Glomerular endothelial cell (primary cell): ENCODE results near the gene NEBL. TPM values are rescaled to one million over a fixed set of nuclear protein-coding genes. Genes with fewer than 3 reads are reported as not detected.

Source experiments
- DNase-seq: peaks from one replicate; pipeline ENCODE4 v3.0.0-alpha.2; 2011; ENCODE audit warnings: low read depth, low spot score; ENCODE audit errors: extremely low read depth
- total RNA-seq: library from RNA; depleted of rRNA; stranded (reverse); fragments of >200 nt; gene quantifications from 2 replicates; pipeline ENCODE4 v1.2.3, GENCODE V29; 2015

Gene NEBL
- total RNA-seq, 1 donor from 2014 or later, result 0.47 TPM

DNA sequence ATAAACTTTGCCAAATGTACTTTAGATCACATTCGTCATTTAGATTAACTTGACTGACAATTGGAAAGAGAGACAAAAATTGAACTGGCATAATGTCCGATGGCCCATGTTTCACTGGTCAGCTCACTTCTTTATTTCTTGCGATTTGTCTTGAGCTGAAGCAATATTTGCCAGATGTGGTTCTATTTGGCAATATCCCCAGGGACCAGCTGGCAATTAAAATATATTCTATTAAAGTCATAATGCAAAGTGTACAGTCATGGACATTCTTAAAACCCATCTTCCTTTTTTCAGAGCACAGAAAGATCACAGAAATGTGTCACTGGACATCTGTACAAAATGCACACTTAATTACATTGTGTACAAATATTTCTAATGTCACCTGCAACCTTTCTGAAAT is 26.3 kb downstream of the NEBL start:
- DNase-seq, result no peak

DNA sequence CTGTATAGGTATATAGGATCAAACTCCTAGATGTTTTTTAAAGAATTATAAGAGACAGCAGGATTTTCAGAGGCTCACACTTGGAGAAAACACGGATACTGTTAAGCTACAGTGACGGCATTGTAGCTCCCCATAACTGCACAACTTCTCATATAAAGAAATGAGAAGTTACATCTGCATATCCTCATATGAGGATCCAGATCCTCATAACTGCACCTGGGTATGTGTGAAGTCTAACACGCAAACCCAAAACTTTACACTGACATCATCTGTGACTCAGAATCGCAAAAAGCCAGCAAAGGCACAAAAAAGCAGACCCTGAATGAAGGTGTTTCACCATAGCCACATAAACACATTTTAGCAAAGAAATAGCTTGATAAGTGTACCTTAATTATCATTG is 34.1 kb downstream of the NEBL start:
- no peak for DNase-seq

DNA sequence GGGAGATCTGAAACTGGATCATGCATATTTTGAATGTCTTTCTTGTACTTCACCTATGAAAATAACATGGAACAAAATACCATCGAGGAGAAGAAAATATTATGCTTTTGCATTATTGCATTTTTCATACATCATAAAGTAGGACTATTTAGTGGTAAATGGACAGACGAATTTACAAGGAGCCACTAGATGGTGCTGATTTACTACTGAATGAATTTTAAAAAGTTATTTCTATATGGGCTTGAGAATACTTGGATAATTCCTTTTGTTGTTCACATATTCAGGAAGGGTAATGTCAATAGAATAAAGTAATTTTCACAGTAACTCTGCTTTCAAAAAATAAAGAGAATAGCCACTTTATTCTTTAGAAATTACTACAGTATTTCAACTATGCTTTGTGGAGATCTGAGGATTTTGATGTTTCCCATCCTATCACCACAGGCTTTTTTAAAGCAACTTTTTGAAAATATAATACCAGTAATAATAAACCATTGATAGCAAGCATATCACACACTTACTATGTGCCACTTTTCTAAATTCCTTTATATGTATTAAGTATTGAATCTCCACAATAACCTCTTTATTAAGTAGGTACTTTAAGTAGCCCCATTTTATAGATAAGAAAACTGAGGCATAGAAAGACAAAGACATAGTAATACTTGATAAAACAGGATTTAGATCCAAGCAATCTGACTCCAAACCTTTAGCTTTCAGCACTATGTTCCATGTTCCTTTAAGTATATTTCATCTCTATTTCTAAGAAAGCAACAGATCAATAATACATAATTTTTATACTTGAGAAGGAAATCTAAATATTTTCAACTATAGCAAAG is 38.6 kb downstream of the NEBL start:
- DNase-seq, result peak; percentile 12

DNA sequence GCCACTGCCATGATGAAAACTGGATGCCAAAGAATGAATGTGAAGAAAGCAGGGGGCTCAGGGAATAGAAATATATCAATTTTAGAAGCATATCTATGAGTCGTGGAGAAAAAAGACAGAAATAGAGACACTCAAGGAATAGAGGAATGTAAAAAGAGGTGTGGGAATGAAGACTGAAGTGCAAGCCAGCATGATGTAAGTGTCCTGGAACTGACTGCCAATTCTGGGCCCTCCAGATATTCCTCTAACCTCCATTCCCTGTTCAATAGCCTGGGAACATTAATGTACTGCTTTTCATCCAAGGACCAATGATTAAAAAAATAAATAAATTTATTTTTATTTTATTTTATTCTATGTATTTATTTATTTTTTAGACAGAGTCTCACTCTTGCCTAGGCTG is 40.6 kb downstream of the NEBL start:
- DNase-seq, result no peak

GRCh38 chr10:20855398-20856038 is 41.6 kb downstream of the NEBL start:
- no peak for DNase-seq

DNA sequence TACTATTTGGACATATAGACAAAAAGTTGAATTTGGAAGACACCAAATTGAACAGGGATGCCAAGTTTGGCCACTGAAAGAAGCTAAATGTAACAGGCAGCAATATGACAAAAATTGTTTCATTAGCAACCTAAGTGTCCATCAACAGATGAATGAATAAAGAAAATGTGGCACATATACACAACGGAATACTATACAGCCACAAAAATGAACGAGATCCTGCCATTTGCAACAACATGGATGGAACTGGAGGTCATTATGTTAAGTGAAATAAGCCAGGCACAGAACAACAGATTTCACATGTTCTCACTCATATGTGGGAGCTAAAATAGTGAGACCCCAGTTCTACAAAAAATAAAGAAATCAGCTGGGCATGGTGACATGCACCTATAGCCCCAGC is 43.8 kb downstream of the NEBL start:
- no peak for DNase-seq

GRCh38 chr10:20852303-20852702 is 44.8 kb downstream of the NEBL start:
- no peak for DNase-seq

DNA sequence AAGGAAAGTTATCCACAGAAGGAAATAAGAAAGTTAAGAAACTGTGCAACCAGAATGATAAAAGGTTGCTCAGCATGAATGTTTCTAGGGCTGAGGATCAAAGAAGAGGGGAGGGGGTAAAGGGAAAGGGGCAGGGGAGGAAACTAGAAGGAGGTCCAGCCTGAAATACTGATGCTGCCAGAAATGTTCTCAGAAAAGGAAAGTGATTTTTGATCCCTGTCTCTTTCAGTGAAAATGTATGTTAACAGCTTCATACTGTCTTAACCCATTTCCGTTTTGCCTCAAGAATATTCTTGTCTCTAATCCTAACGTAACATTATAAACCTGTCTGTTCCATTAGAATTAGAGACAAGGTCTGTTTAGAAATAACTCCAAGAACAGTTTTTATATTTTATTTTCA is 49.6 kb downstream of the NEBL start:
- DNase-seq, result no peak

DNA sequence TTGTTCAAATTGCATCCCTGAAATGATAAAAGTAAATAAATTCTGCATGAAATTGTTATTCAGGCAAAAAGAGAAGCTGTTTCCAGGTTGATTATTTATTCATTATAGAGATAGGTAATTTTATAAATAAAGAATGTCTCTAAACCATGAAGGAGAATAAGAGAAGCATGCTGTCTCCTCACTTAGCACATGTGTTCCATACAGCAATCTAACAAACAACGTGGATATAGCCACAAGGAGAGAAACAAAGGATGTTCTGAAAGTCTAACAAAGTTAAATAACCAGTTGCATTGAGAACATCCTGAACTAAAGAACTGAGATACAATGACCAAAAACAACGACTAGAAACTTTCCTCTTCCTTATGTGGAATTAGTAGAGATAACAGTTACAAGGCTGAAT is 50.8 kb downstream of the NEBL start:
- DNase-seq, result no peak

DNA sequence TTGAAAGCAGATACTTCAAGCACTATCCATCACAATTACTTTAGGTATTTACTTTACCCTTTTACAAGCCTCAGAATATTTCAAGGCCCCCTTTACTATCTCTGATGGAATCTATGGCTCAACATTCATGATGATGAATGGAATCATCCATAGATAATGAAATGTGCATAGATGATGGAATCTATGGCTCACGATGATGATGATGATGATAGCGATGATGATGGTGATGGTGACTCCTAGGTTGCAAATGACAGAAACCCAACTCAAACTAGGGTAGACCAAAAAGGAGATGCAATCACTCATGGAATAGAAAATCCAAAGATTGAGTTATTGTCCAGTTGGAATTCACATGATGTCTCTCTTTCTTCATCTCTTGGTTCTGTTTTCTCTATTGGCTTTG is 55.7 kb downstream of the NEBL start:
- no peak for DNase-seq

DNA sequence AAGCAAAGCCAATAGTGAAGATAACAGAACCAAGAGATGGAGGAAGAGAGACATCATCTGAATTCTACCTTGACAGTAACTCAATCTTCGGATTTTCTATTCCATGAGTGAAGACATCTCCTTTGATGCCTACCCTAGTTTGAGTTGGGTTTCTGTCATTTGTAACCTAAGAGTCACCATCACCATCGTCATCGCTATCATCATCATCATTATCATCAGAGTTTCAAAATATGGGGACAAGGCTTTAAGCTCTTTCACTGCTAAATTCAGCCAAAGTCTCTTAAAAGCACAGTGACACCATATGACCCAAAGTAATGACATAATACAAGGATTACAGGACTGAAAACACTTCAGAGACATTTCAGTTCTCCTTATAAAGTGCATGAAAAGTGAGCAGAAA is 57.2 kb downstream of the NEBL start:
- DNase-seq, result no peak

GRCh38 chr10:20839141-20839540 is 58.0 kb downstream of the NEBL start:
- no peak for DNase-seq

GRCh38 chr10:20836401-20836800 is 60.7 kb downstream of the NEBL start:
- DNase-seq, result no peak

- DNase-seq, result no peak
Measured at GRCh38 chr10:20835335-20835734, 61.8 kb downstream of the NEBL start.

GRCh38 chr10:20834825-20835224 is 62.3 kb downstream of the NEBL start:
- DNase-seq, result no peak

- DNase-seq, result no peak
Measured at GRCh38 chr10:20822825-20823224, 74.3 kb downstream of the NEBL start.

DNA sequence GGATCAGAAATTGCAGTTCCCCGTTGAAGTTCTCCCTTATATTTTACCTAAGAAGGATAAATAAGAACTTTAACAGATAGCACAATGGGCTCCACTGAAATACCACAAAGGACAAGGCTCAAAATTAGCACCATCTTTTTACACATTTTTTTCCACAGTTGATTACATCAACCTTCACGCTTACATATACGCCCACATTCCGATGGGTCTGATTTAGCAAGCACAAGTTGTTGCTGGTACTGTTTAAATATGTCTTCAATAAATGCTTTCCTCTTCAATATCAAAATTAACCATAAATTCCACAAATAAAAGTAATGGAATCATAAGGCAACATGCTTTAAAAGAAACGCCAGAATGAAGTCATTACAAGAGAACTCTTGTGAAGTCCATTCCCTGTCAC is 79.5 kb downstream of the NEBL start:
- no peak for DNase-seq

GRCh38 chr10:20817116-20817515 is 80.0 kb downstream of the NEBL start:
- DNase-seq, result no peak

DNA sequence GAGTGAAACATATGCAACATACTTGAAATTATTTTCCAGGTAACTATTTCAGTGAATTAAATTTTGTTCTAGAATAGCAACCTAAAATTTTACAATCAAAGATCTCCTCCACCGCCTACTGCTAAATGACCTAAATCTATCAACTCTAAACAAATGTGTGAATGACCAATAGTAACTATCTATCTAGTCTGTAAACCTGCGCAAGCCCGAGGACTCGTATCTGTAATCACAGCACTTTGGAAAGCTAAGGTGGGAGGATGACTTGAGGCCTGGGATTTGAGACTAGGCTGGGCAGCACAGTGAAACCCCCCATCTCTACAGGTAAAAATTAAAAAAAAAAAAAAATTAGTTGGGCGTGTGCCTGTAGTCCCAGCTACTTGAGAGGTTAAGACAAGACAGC is 83.0 kb downstream of the NEBL start:
- no peak for DNase-seq

DNA sequence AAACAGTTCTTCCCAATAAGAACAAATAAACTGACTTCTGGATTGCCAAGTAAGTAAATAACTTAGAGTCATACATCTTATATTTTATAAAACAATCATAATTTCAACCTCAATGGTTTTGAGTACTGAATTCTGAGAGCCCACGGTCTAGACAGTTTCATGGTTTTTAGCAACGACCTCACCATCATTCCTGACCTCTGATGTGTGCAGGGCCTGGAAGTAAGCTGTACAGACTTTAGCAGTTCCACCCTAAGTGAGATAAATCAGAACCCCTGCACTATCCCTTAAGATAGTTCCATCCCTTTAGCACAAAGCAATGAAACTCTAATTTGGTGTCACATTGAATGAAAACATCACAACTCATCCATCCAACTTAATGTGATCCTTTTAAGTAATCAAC is 86.0 kb downstream of the NEBL start:
- DNase-seq, result no peak

DNA sequence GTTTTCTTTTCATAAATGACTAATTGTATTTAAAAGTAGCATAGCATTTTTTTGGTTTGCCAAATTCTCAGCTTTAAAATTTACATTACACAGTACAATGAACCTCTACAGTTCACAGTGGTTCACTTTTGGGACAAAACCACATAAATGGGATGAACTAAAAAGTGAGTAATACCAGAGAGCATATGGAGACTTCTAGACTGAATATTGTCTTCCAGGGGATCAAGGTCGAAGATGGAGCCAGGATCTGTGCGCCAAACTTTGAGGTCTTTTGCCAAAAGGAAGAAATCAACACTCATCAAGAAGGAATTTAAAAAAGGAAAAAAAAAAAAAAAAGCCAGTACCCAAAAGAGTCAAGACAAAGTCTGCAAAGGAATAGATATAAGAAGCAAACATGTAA is 87.5 kb downstream of the NEBL start:
- DNase-seq, result no peak

- DNase-seq, result no peak
Measured at GRCh38 chr10:20806487-20806886, 90.6 kb downstream of the NEBL start.

GRCh38 chr10:20797290-20797689 is 99.8 kb downstream of the NEBL start:
- DNase-seq, result no peak
